GM19452 (cell line): ENCODE measurements around the gene RELN.

Source experiments
- ATAC-seq: cut with Tn5 transposase; IDR thresholded peaks from one replicate; pipeline ENCODE4 v1.9.1; 2021; ENCODE audit not compliant: unreplicated experiment

Gene RELN

DNA sequence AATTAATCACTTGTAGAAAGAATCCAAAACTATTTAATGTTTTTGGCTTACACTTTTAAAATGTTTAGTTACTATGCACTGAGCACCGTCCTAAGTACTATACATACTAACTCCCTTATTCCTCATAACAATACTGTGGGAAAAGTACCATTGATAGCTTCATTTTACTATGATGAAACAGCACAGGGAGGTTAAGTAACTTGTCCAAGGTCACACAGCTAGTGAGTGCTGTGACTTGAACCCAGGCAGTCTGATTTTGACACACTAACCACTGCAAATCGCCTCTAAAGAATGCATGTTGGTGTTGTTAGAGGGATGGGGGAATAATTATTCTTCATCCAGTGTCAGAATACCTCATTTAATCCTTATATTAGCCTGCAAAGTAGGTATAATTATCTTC is 1.9 kb upstream of the RELN start:
- ATAC-seq, result no peak

GRCh38 chr7:103990991-103991390 is 1.5 kb upstream of the RELN start:
- no peak for ATAC-seq

DNA sequence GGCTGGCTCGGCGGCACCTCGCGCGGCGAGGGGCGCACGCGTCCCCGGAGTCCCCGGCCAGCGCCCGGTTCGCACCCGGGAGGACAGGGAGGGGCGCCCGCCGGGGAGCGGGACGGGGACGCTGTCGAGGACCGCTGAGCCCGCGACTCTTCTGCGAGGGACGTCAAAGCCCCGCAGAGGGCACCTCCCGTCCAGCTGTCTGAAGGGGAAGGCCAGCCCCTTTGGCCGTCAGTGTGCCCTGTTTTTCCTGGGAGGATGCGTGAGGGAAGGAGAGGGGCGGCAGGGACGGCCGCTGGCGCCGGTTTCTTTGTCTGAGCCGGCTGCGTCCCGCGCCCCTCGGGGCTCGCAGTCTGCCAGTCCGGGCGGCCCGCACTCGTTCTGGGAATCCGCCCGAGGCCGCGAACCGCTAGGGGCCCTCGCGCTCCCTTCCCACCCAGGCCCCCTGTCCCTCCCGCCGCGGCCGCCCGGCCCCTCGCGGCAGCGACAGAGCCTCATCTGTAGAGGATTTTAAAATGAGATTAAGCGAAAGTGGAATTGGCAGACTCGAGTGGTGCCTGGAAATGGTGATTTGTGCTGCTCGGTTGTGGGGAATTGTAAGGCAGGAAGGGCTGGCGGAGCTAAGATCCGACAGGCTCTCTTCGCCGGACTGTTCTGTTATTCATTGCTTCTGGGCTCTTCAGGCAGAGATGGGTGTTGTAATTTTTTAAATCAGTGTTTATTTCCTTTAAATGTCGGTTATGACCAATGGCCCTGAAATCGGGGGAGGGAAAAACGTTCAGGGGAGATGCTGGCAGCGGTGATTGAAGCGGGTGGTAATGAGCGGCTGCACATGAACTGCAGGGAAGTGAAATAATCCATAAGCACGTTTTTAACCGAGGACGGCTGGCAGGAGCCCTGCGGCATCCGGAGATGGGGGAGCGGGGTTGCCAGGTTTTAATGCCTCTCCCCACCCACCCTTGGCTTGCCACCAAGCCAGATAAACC is 618 bp upstream of the RELN start:
- no peak for ATAC-seq

GRCh38 chr7:103988468-103989199 is 824 bp downstream of the RELN start:
- no peak for ATAC-seq

DNA sequence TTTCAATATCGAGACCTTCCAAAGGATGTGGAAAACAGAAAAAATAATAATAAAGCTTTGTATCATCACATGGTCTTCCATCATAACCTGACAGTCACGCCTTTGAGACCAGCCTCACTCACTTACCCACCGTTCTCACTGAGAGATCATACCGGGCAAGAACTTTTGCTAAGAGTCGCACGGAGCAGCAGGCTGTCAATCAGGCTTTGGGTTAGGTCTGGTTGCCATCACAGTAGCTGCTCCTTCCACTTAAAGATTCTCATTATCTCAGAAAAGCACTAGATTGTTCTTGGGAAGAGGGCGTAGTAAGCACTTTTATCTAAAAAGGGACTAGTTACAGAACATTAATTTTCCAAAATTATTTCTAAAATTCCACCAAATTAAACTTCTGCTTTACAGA is 2.0 kb downstream of the RELN start:
- no peak for ATAC-seq

DNA sequence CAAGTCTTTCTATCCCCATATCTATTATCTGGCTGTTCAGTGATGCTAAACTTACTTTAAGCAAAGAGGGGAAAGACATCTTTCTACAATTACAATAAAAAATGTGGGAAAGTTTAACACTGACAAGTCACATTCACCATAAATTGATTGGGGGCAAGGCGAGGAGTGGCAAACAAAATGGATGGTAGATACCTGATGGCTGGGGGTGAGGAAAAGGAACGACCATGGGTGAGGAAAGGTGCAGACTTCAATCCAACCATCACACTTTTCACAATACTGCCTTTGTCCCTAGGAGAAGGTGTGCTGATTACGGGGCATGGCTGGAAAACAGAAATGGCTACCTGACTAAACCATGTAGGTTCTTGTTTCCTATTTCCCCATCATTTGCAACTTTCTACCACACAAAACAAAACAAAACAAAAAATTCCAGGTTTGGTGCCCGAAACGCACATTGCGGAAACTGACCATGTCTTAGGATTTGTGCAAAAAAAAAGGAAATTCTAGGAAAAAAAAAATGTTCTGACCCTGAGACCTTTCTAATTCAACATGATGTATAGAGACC is 3.8 kb downstream of the RELN start:
- ATAC-seq, result no peak

DNA sequence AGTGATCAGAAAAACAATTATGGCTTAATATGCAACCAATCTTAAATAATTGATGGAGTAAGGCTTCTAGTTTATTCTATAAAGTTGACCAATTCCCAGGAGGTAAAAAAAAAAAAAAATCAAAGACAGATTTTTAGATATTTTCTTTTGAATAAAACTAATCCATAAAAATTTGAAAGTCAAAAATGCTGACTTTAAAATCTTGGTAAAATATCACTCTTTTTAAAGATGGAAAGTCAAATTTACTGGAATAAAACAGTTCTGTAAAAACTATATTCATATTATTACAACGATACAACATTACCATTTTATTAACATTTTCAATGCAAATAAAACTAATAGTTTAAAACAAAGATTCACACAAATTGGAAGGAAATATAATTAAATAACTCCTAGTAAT is 5.4 kb downstream of the RELN start:
- ATAC-seq, result no peak

GRCh38 chr7:103983201-103983977 is 6.1 kb downstream of the RELN start:
- ATAC-seq, result no peak

DNA sequence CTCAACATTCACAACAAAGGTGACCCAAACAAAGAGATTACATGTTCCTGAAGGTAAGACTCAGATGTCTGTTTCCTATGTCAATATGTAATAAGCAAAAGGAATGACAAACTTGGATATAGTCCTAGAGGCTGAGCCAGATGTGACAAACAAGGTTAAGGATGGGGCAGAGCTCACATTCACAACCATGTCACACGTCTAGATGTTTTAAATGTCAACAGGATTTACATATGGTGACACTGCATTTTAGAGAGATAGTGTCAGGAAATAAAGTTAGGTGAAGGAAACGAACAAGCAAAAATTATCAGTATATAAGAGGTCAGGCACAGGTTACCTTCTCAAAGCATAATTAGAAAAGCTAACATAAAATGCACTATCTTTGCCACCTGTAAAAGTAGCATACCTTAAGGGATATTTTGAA is 8.4 kb downstream of the RELN start:
- no peak for ATAC-seq

DNA sequence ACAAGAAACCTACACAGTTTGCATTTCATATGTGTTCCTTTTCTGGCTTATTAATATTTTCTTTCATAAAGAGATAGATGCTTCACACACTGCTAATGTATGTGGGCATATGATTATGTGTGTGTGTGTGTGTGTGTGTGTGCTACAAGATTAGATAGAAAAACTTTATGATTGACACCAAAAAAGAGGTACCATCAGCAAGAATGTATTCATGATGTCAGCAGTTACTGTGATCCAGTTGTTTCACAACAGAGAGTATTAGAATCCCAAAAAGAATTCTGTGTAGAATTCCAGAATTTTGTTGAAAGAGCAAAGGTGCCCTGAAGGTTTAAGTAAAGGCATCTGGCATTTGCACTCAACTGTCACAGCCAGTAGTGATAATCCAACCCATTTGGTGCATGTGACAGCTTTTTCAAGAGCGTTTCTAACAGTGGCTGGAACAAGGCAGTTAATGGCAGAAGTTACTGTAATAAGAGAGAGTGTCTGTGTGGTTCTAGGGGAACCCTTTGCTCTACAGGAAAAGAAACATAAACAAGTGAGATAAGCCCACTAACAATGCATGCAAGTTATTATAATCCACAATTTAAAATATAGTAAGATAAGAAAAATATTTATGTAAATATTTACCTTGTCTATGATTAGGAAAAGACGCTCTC is 16.6 kb downstream of the RELN start:
- ATAC-seq, result no peak

DNA sequence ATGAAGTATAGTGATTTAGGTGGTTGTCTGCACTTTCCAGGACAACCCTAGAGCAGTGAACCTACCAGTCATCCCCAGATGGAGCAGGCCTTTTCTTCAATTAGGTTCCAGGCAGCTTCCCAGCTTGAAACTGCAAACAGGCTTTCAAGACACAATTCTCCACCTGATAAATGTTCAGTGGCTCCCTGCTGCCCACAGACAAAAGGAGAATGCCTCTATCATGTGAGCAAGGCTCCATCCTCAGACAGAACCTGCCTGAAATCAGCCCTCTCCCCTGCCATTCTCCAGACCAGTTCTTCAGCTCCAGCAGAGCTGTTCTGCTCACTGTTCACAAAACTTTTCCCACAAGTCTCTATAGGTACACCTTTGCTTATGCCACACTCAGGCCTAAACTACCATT is 22.1 kb downstream of the RELN start:
- ATAC-seq, result no peak

DNA sequence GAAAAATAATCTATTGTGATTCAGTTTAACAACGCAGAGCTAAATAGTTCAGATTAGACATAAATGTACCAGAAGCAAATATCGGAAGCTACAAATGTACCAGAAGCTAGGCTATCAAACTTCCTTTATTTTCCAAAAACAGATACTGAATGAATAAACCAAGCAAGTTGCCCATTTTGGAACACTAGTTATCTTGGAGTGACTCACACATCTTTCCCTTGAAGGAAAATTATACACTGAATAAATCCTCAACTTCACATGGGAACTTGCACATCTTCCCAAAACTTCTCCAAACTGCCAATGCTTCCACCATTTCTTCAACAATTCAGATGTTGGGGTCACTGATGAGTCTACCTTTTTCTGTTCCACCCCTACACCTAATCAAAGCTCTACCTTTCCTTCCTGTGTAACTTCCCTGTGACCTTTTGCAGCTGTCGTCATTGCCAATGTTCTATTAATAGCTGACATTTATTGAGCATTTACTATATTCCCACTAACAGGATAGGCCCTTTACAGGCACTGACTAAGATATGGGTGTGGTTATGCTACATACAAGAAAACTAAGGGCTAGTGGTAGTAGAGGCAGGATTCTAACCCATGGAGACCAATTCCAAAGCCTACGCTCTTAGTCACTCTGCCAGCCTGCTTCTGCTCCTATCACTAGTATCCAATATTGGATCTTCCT is 22.7 kb downstream of the RELN start:
- ATAC-seq, result no peak

- ATAC-seq, result no peak
Observed at GRCh38 chr7:103964269-103964668, 25.2 kb downstream of the RELN start.

DNA sequence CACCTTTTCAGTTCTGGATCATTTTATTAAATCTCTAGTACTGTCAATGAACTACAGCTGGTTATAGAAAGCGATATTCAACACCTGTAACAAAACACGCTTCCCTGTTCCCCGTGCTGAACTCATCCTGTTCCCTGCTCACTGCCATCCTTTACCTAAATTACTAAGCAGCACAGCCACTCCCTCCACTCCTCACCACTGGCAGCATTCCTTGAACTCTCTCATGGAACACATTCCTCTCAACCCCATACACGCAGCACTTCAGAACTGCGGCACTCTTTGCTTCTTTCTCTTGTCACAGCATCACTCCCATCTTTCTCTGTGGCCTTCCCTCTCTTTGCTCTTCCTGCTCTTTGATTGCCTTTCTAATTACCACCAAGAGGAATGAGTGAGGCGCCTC is 27.4 kb downstream of the RELN start:
- ATAC-seq, result no peak

DNA sequence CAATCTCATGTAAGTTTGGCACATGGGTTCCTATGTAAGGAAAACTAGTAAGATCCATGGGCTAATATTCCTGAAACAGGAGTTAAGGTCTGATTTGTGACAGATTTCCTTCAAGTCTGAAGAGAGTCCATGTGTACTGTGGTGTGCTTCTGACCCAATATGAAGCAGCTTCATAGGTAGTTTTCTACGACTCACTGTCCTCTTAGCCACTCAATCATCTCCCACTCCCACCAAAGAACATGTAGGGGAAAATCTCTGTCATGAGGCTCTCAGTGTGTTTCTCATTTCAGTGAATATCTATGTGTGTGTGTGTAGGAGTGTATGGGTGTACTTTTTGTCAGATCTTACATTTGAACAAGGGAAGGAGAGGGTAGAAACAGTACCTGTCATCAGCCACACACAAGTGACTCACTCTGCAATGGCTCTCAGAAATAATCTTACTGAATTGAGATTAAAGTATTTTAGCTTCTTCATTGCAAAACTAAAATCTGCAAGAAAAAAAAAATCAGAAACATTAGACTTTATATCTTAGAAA is 31.1 kb downstream of the RELN start:
- ATAC-seq, result no peak

DNA sequence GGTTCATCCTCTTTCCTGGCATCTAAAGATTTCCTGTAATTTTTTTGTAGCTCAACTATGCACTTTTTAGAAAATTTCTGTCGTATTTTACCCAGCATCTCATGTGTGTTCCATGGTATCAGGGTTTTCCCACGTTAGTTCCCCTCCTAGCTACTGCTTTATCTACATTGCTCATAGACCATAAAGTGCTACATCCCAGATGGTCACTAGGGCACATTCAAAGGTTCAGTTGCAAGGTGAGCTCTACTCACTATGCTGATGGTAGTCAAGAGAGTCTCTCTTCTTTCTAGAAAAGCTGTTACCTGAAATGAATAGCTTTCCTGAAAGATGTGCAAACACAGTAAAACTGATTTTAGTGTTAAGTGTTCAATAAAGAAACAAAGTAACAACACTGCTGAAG is 33.5 kb downstream of the RELN start:
- ATAC-seq, result no peak

GRCh38 chr7:103952408-103952807 is 37.0 kb downstream of the RELN start:
- ATAC-seq, result no peak

DNA sequence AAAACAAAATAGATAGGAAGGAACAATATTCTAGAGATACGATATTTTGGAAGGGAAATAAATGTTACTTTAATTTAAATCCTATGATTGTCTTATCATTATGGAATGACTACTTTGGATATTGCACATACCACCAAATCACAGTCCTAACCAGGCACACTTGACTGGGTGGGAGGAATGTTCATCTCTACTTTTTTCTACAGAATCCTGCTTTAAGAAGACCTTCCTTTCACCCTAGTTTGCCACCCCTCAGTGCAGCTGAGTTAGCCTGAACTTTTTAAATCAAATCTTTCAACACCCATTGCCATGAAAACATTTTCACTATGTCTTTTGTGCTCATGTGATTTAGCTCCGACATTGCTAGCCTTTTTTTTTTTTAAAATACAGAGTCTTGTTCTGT is 38.1 kb downstream of the RELN start:
- no peak for ATAC-seq

DNA sequence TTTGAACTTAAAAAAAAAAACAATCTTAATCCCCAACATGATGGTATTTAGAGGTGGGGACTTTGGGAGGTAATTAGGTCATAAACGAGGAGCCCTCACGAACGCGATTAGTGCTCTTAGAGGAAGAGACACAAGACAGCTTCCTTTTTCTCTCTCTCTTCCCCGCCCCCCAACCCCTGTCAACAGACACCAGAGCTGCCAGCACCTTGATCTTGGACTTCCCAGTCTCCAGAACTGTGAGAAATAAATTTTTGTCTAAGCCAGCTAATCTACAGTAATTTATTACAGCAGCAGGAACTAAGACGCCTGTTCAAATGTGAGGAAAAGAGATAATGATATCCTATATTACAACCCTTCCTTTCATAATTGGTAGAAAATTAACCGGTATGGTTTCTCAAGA is 40.1 kb downstream of the RELN start:
- no peak for ATAC-seq
